Mesendoderm (in vitro differentiated cells): ENCODE results near the gene OGA.
A peak's percentile ranks its signal among the peaks of the same experiment; 100 is the strongest.

Source experiments
- DNase-seq: peaks from one replicate; pipeline ENCODE4 v3.0.0; 2013
- H2AK5ac ChIP-seq: 2 replicates; pipeline ENCODE4 v1.6.1; 2013; ENCODE audit warnings: low read length, inconsistent platforms
- H2BK120ac ChIP-seq: 2 replicates; pipeline ENCODE4 v1.6.1; 2013; ENCODE audit warnings: low read depth, mild to moderate bottlenecking, low read length, moderate library complexity, mixed read lengths
- H2BK15ac ChIP-seq: replicated peaks from 2 replicates; pipeline ENCODE4 v1.6.1; 2013; ENCODE audit warnings: low read depth, mild to moderate bottlenecking, moderate library complexity
- H2BK5ac ChIP-seq: 2 replicates; pipeline ENCODE4 v1.6.1; 2013; ENCODE audit warnings: low read length, inconsistent platforms
- H3K18ac ChIP-seq: 2 replicates; pipeline ENCODE4 v1.6.1; 2013; ENCODE audit warnings: mild to moderate bottlenecking, low read length, mixed read lengths
- H3K23ac ChIP-seq: one replicate; pipeline ENCODE4 v1.6.1; 2013; ENCODE audit warnings: low read length
- H3K27ac ChIP-seq: 2 replicates; pipeline ENCODE4 v1.5.1; 2013; ENCODE audit warnings: low read depth, mild to moderate bottlenecking, inconsistent platforms, low read length, moderate library complexity
- H3K27me3 ChIP-seq: 2 replicates; pipeline ENCODE4 v1.6.1; 2013; ENCODE audit warnings: low read length, control low read depth, mild to moderate bottlenecking, inconsistent platforms; ENCODE audit not compliant: insufficient read depth, poor library complexity
- H3K36me3 ChIP-seq: 2 replicates; pipeline ENCODE4 v1.6.1; 2013; ENCODE audit warnings: low read length, inconsistent platforms; ENCODE audit not compliant: control insufficient read depth, insufficient read depth
- H3K4ac ChIP-seq: one replicate; pipeline ENCODE4 v1.6.1; 2013; ENCODE audit warnings: low read depth, mild to moderate bottlenecking, low read length, moderate library complexity
- H3K4me1 ChIP-seq: 2 replicates; pipeline ENCODE4 v1.6.1; 2013; ENCODE audit warnings: low read depth, low read length, inconsistent platforms; ENCODE audit not compliant: control insufficient read depth
- H3K4me2 ChIP-seq: 2 replicates; pipeline ENCODE4 v1.6.1; 2013; ENCODE audit warnings: low read length
- H3K4me3 ChIP-seq: 2 replicates; pipeline ENCODE4 v1.5.1; 2013; ENCODE audit warnings: mild to moderate bottlenecking, low read length
- H3K56ac ChIP-seq: one replicate; pipeline ENCODE4 v1.6.1; 2013; ENCODE audit warnings: low read length
- H3K79me1 ChIP-seq: 2 replicates; pipeline ENCODE4 v1.6.1; 2013; ENCODE audit warnings: low read length, inconsistent platforms
- H3K79me2 ChIP-seq: 2 replicates; pipeline ENCODE4 v1.6.1; 2013; ENCODE audit warnings: mild to moderate bottlenecking, low read length; ENCODE audit not compliant: control insufficient read depth, insufficient read depth
- H3K9ac ChIP-seq: 2 replicates; pipeline ENCODE4 v1.6.1; 2013; ENCODE audit warnings: low read length, inconsistent platforms
- H4K5ac ChIP-seq: one replicate; pipeline ENCODE4 v1.6.1; 2013; ENCODE audit warnings: low read length
- H4K8ac ChIP-seq: one replicate; pipeline ENCODE4 v1.6.1; 2013; ENCODE audit warnings: low read depth, mild to moderate bottlenecking, control low read depth, low read length, moderate library complexity
- WGBS: extraction: QIAGEN DNeasy Blood & Tissue Kit; methylation state at CpG from one replicate; pipeline ENCODE4 v1.1.7; 2013; ENCODE audit warnings: low lambda C conversion rate, missing lambda C conversion rate; ENCODE audit not compliant: insufficient coverage; ENCODE audit errors: extremely low coverage; 5-methylcytosine and 5-hydroxymethylcytosine counted together

The OGA gene

GRCh38 chr10:101762736-101763135, 55.5 kb downstream of the OGA start:
- no peak for DNase-seq
- H4K5ac ChIP-seq: no peak overlapping the region
- H3K36me3 ChIP-seq: no peaks in the 10 kb centered on the region
- H3K4me1 ChIP-seq: peaks cover 5% of the 10 kb centered on the region
- no peak overlapping the region for H3K4me2 ChIP-seq
- H3K18ac ChIP-seq: no peak overlapping the region
- H3K4ac ChIP-seq: no peak overlapping the region
- H3K9ac ChIP-seq: no peak overlapping the region
- no peak overlapping the region for H2BK5ac ChIP-seq
- H3K79me1 ChIP-seq: no peaks in the 10 kb centered on the region
- no peak overlapping the region for H3K56ac ChIP-seq
- no peak overlapping the region for H4K8ac ChIP-seq
- no CpG with 5 or more reads among the region's 5 CpGs for WGBS
- H3K23ac ChIP-seq: no peak overlapping the region
- H3K27me3 ChIP-seq: no peaks in the 10 kb centered on the region
- H3K4me3 ChIP-seq: no peak overlapping the region
- H2AK5ac ChIP-seq: no peak overlapping the region
- no peaks in the 10 kb centered on the region for H3K79me2 ChIP-seq
- H2BK15ac ChIP-seq: no peak overlapping the region
- H3K27ac ChIP-seq: no peak overlapping the region
- H2BK120ac ChIP-seq: no peak overlapping the region

GRCh38 chr10:101761226-101761625, 57.0 kb downstream of the OGA start:
- H3K79me1 ChIP-seq: no peaks in the 10 kb centered on the region
- no peak overlapping the region for H3K4ac ChIP-seq
- no peak overlapping the region for H2AK5ac ChIP-seq
- no peaks in the 10 kb centered on the region for H3K36me3 ChIP-seq
- H2BK120ac ChIP-seq: no peak overlapping the region
- no peak overlapping the region for H3K56ac ChIP-seq
- H3K4me2 ChIP-seq: no peak overlapping the region
- H2BK5ac ChIP-seq: no peak overlapping the region
- peaks cover 5% of the 10 kb centered on the region for H3K4me1 ChIP-seq
- no peak overlapping the region for H4K8ac ChIP-seq
- no peaks in the 10 kb centered on the region for H3K79me2 ChIP-seq
- no peak for DNase-seq
- no peak overlapping the region for H3K23ac ChIP-seq
- no peak overlapping the region for H3K4me3 ChIP-seq
- H3K27ac ChIP-seq: no peak overlapping the region
- no peak overlapping the region for H2BK15ac ChIP-seq
- no peak overlapping the region for H3K9ac ChIP-seq
- no peak overlapping the region for H3K18ac ChIP-seq
- no CpG with 5 or more reads among the region's 9 CpGs for WGBS
- no peaks in the 10 kb centered on the region for H3K27me3 ChIP-seq
- H4K5ac ChIP-seq: no peak overlapping the region

- Histone ChIP-seq H4K8ac (no peak overlapping the region), H3K4ac (no peak overlapping the region), H2BK120ac (no peak overlapping the region), H3K56ac (peak overlapping the region; percentile 42), H3K23ac (no peak overlapping the region), H3K18ac (no peak overlapping the region), H3K36me3 (no peaks in the 10 kb centered on the region), H2BK5ac (no peak overlapping the region), H3K79me1 (no peaks in the 10 kb centered on the region), H3K79me2 (no peaks in the 10 kb centered on the region), H3K27me3 (no peaks in the 10 kb centered on the region), H3K4me2 (no peak overlapping the region), H3K4me1 (peaks cover 5% of the 10 kb centered on the region), H3K9ac (no peak overlapping the region), H4K5ac (no peak overlapping the region), H3K27ac (no peak overlapping the region), H3K4me3 (no peak overlapping the region), H2AK5ac (no peak overlapping the region), H2BK15ac (no peak overlapping the region)
- DNase-seq: no peak
- WGBS: no CpG with 5 or more reads among the region's 3 CpGs
Observed at GRCh38 chr10:101760510-101760909, 57.7 kb downstream of the OGA start.

- no CpG with 5 or more reads among the region's 12 CpGs for WGBS
- DNase-seq: peak; percentile 70
Observed at GRCh38 chr10:101759309-101760247, 58.7 kb downstream of the OGA start.

GRCh38 chr10:101758858-101759257, 59.4 kb downstream of the OGA start:
- DNase-seq: no peak
- Histone ChIP-seq H4K8ac (no peak overlapping the region), H3K36me3 (no peaks in the 10 kb centered on the region), H3K27ac (no peak overlapping the region), H3K4me1 (peaks cover 5% of the 10 kb centered on the region), H3K4me2 (no peak overlapping the region), H3K4ac (no peak overlapping the region), H2BK5ac (no peak overlapping the region), H3K23ac (no peak overlapping the region), H3K9ac (no peak overlapping the region), H3K27me3 (no peaks in the 10 kb centered on the region), H3K79me1 (no peaks in the 10 kb centered on the region), H3K56ac (peak overlapping the region; percentile 80), H3K18ac (no peak overlapping the region), H2BK15ac (no peak overlapping the region), H4K5ac (no peak overlapping the region), H3K4me3 (no peak overlapping the region), H3K79me2 (no peaks in the 10 kb centered on the region), H2BK120ac (no peak overlapping the region), H2AK5ac (no peak overlapping the region)
- no CpG with 5 or more reads among the region's 2 CpGs for WGBS

More at GRCh38 chr10:101759309-101760247, 58.7 kb downstream of the OGA start:
- peak overlapping the region; percentile 80 for H3K56ac ChIP-seq
- no peak overlapping the region for H3K18ac ChIP-seq
- H2BK5ac ChIP-seq: no peak overlapping the region
- no peaks in the 10 kb centered on the region for H3K36me3 ChIP-seq
- no peaks in the 10 kb centered on the region for H3K79me1 ChIP-seq
- peak overlapping the region; percentile 30 for H3K23ac ChIP-seq
- H3K4ac ChIP-seq: no peak overlapping the region
- H4K5ac ChIP-seq: no peak overlapping the region
- H2AK5ac ChIP-seq: no peak overlapping the region
- H3K9ac ChIP-seq: peak overlapping the region; percentile 24
- H2BK120ac ChIP-seq: no peak overlapping the region
- no peak overlapping the region for H3K4me2 ChIP-seq
- H4K8ac ChIP-seq: no peak overlapping the region
- H3K79me2 ChIP-seq: no peaks in the 10 kb centered on the region
- H3K4me3 ChIP-seq: no peak overlapping the region
- H3K27ac ChIP-seq: no peak overlapping the region
- H3K4me1 ChIP-seq: peaks cover 5% of the 10 kb centered on the region
- H2BK15ac ChIP-seq: no peak overlapping the region
- H3K27me3 ChIP-seq: no peaks in the 10 kb centered on the region
